GM12874 (cell line): Measurements from ENCODE around the gene PABPN1L.

Source experiments
- TF ChIP-seq, protein P1 (sequence below): IDR thresholded peaks from 2 replicates; pipeline ENCODE4 v1.5.1; 2011; ENCODE audit warnings: low read depth, mild to moderate bottlenecking, control low read depth, low read length, moderate library complexity; ENCODE audit not compliant: insufficient read depth

The PABPN1L gene

DNA sequence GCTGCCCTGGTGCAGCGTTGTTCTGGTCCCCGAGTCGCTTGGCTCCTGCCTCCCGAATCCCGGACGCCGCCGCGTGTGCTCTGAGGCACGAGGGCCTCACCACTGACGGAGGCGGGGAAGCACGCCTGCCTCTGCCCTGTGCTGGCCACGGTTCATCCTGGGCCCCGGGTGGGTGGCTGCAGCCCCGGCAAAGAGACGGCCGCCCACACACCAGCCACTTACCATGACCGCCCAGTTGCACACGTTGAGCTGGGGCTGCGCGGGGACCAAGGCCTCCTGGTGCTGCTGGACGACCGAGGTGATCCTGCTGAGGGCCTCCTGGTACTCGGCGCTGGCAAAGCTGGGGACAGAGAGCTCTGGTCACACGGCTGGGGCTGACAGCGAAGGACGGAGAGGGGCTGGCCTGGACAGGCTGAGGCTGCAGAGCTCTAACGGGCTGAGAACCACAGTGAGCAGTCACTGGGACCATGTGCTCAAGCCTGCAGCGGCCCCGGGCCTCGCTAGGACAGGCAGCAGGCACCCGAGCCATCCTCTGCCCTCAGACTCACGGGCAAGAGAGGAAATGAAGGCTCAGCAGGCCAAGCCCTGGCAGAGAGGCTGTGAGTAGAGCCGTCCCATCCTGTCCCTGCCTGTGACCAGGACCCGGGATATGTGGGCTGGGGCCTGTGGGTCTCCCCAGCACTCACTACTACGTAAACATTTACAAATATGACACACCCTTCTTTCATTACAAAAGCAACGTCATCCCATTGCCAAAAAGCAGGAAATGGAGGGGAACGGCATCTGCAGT, 48.5 kb downstream of the PABPN1L start:
- TF ChIP-seq, protein P1, sequence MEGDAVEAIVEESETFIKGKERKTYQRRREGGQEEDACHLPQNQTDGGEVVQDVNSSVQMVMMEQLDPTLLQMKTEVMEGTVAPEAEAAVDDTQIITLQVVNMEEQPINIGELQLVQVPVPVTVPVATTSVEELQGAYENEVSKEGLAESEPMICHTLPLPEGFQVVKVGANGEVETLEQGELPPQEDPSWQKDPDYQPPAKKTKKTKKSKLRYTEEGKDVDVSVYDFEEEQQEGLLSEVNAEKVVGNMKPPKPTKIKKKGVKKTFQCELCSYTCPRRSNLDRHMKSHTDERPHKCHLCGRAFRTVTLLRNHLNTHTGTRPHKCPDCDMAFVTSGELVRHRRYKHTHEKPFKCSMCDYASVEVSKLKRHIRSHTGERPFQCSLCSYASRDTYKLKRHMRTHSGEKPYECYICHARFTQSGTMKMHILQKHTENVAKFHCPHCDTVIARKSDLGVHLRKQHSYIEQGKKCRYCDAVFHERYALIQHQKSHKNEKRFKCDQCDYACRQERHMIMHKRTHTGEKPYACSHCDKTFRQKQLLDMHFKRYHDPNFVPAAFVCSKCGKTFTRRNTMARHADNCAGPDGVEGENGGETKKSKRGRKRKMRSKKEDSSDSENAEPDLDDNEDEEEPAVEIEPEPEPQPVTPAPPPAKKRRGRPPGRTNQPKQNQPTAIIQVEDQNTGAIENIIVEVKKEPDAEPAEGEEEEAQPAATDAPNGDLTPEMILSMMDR: no peak

DNA sequence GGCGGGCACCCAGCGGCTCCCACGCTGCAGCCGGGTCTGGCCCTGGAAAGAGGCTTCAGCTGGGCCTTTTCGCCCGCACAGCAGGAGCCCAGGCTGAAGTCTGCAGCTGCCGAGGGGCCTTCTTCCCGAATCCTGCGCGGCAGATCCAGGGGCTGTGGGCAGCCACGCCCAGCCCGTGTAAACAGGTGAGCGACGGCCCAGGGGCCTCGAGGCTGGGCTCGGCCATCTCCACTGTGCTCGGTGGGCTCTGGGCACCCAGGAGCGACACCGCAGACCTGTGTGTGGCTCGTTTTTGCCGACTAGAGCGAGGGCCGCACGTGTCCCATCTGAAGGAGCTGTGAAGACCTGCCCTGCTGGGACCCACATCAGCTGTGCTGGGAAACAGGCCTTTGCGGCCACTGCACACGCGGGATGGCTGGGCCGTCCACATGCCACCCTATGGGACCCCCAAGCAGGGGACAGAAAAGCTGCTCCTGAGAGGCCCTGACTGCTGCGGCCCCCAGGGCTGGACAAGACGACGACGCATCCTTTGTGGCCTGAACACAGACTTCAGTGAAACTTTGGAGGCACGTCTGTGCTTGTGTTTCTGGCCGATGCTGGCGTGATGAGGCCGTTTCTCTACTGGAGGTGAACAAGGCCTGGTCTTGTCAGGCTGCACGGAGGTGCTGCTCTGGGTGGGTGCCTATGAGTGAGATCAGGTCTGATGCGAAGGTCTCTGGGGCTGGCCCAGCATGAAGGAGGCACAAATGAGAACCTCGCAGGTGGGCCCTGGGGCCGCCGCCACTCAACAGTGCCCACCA, 49.5 kb downstream of the PABPN1L start:
- TF ChIP-seq, protein P1: no peak

DNA sequence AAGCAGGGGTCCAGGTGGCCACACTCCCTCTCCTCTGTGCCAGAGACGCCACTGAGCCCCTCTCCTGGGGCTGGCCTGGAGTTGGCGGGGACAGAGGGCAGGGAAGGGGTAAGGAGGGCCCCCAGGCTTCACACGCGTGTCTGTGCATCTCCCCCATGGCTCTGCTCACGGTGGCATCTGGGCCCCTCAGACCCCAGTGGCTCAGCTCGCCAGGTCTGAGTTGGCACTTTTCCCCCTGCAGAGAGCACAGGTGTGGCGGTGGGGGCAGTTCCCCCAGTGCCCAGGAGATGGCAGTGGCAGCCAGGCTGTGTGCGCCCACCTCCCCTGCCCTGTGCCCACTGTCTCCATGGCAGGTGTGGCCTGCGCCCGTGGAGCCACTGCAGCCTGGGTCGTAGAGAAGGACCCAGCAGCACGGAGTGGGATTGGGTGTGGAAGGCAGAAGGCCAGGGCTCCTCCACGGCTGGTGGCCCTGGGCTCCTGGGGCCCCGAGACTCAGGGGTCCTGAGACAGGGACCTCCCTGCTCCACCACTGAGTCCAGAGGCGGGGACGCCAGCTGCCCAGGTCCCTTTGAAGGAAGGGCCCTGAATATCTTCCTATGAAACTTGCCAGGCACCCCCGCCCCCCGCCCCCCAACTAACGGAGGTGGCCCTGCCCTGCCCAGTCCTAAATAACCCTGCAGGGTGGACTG, 50.4 kb downstream of the PABPN1L start:
- TF ChIP-seq, protein P1: peak; percentile 94

DNA sequence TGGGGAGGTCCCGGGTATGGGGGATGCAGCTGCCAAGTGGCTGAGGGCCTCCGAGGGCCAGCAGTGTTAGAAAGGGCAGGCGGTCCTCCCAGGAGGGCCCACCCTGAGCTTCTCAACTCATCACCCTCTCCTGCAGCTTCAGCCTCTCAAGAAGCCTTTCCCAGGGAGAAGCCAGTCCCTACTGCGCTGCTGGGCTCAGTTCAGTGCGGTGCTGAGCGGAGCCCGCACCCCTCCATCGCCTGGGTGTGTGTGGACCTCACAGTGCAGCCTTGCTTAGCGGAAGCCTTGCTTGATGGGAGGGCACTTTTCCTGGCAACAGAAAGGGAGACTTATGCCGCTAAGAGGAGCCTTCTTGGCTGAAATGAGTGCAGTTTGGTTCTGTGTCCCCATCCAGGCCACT, 51.2 kb downstream of the PABPN1L start:
- TF ChIP-seq, protein P1: no peak

DNA sequence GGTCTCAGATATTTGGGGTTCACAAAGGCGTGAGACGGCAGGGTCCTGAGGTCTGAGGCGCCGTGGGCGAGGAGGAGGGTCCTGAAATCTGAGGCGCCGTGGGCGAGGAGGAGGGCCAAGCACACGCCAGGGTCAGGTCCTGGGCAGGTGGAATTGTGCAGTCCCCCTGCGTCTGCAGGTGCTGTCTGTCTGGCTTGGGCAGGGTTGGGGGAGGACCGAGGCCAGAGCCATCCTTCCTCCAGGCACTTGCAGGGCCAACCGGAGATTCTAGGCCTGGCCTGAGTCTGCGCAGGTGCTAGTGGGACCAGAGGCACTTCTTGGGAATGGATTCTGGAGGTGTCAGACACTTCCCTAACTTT, 52.3 kb downstream of the PABPN1L start:
- TF ChIP-seq, protein P1: no peak
